SIG-M5 (cell line): Measurements from ENCODE around the gene ATE1.
"Not testable (repeated sequence)": the region's sequence is repeated elsewhere in the genome, so short reads cannot be mapped to it uniquely, and the experiment has no call there.

Experiments
- DNase-seq: peaks from one replicate; lab custom pipeline; 2025; lab: John Stamatoyannopoulos, UW

The ATE1 gene

GRCh38 chr10:121927841-121928527 is at the start of gene ATE1:
TSS of gene ATE1 (minus strand) at chr10:121928031. CDS start at chr10:121927949, 82 bp downstream.
- DNase-seq: peak; percentile 47

- DNase-seq: no peak
Observed at GRCh38 chr10:121976607-121977006, 48.8 kb upstream of the ATE1 start.

DNA sequence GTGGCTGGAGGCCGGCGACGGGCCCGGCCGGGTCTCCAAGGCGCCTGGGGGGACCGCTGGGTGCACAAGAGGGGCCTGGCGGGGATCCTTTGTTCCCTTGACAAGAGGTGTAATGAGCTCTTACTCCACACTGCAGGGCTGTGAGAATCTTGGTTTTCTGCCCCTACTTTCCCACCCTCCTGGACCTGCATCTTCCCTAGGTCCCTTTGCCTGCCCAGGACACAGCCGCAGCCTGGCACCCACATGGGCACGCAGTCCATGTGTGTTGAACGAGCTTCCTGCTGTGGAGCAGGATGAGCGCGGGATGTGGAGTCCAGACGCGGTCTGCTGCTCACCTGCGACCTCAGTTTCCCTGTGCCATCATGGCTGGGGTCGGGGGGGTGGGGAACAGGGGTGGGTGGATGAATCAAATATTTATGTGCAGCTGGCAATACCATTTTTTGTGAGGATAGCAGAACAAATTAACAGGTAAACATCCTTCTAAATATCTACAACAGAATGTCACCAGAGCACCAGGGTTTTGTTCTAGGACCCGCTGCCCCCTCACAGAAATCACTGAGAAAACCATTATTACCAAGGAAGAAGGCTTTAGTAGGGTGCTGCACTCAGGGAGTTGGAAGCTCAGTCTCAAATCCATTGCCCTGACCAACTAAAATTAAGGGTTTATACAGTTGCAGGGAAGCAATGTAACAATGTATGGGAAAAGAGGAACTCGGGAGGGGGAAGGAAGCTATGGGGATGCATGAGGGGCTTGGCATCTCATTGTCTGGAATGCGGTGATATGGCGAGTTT is 47.7 kb upstream of the ATE1 start:
- no peak for DNase-seq

DNA sequence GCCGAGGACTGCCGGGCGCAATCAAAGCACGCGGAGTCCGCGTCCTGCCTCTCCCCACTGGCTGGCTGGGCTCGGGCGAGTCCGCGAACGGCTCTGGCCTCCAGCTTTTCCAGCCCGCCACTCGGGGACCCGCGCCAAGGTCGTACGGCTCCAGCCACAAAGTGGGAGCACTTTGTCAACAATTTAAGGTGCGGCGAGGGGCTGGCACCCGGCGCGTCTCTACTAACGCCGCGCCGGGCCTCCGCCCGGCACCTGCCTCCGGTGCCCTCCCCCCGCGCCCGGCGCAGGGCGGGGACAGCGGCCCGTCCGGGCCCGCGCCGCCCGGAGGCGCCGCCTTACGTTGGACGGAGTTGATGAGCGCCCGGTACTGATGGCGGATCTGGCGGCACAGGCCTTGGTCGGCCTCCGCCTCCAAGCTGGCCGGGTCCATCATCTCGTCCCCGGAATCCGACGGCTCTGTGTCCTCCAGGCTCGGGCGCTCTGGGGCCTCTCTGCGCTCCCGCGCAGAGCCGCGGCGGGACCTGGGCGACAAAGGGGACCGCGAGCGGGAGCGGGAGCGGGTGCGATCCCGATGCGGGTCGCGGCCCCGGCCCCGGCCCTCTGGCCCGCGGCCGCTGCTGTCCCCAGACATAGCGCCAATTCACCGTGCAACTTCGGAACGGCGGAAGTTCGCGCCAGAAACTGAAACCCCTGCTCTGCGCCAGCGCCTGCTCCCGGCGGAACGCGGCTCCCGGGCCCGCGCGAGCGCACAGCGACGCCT is 46.9 kb upstream of the ATE1 start, which contains the start of gene NSMCE4A:
NSMCE4A (minus strand) TSS at position 683 of the 760 bp plus-strand sequence; CDS start at position 631, 52 bp downstream.
- no peak for DNase-seq

DNA sequence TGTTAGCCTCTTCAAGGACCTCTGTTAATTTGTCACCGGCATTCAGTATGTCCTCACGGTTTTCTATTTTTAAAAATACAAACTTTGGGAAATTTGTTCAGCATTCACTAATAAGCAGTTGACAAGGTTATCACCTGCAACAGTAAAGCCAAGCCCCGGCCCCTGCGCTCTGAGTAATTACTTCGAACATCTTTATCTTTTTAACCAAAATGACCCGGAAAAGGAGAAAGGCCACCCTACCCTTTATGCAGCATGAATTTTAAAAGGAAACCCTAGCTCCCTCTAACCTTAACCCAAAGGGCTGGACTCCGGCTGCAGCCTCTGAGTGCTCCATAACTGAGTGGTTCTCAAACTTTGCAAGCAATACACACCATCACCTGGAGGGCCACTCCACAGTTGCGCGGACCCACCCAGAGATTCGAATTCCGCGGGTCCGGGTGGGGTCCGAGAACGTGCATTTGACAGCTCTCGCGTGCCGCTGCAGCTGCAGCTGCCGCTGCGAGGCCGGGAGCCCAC is 46.2 kb upstream of the ATE1 start:
- no peak for DNase-seq

DNA sequence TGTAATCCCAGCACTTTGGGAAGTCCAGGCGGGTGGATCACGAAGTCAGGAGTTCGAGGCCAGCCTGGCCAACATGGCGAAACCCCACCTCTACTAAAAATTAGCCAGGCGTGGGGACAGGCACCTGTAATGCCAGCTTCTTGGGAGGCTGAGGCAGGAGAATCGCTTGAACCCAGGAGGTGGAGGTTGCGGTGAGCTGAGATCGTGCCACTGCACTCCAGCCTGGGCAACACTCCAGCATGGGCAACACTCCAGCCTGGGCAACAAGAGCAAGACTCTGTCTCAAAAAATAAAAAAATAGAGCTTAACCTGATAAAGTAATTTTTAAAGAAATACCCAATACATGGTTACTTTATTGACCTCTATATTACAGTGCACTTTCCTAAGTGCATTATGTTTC is 41.3 kb upstream of the ATE1 start:
- not testable (repeated sequence) for DNase-seq

DNA sequence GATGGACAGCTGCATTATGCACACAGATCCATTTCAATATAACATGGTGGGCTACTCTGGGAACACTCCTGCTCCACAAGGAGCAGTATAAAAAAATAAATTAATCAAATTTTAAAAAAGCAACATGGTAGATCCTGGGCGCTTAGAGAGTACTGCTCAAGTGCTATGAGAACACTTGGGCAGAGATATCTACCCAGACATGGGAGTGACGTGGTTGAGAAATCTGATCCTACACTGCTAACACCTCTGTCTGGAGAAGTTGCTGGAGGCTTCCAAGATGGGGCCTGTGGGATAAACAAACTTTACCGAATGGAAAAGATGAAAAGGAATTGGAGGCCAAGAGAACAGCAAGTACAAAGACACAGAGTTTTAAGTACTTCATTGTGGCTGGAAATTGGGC is 38.2 kb upstream of the ATE1 start:
- no peak for DNase-seq

- DNase-seq: no peak
Observed at GRCh38 chr10:121961456-121961855, 33.6 kb upstream of the ATE1 start.

DNA sequence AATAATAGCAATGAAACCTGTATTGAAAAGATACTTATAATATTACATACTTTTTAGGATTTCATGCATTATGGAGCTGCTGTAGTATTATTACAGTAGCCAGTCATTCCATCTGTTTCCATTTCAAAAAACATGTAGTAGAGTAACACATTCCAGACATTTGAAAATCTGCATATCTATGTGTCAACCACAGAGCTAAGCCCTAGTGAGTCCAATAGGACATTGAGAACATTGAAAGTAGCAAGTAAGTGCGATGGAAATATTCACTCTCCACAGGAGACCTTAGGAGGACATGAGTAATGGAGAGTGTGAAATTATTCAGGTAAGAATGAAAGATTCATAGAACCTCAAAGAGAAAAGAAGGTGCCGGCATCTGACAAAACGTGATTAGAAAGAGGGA is 31.8 kb upstream of the ATE1 start:
- DNase-seq: no peak

DNA sequence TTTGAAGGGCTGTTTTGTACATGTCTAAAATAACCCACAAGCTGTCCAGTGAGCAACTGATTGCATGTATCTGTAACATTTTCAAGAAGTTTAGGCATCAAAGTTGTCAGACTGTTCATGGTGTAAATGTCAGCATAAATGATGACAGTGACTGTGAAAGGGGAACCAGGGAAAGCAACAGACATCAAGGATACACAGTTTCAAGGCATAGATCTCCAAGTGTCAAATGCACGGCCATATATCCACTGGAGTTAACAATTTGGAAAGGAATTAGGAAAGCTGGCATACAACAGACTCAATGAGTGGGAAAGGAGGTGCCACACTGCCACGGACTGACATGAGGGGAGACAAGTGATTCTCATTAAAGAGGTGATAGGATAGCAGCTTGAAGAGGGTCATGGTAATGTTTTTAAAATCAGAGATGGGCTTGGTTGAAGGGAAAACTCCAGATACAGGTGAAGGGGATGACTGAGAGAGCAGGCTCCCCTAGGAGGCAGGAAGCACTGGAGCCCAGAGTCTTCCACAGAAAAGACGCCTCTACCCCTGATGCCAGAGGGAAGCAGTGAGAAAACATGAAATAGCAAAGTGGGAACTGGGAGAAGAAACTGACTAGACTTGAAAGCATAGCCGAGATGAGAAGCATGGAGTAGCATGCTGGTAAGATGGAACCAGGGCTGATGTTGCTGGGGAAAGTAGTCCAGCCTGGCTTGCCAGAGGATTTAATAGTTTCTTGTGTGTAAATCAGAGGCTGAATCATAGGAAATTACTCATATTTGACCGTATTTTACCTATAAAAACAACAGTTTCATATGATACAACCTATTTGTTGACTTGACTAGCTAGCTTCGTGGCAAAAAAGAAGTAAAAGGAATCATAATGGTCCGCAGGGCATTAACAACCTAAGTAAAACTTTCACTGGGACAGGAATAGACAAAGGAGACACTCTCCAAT is 28.6 kb upstream of the ATE1 start:
- no peak for DNase-seq

DNA sequence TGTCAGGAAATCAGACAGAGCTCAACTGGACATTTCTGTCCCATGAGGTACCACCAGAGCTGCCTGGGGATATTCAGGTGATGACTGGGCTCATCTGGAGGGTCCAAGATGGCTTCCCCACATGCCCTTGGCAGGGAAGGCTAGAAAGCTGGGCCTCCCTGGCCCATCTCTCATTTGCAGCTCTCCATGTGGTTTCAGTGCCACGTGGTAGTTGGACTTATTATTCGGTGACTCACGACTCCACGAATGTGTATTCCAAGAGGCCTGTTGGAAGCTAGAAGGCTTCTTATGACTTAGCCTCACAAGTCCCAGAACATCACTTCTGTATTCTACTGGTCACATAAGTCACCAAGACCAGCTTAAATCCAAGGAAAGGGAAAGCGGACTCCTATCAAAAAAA is 24.4 kb upstream of the ATE1 start:
- DNase-seq: no peak

DNA sequence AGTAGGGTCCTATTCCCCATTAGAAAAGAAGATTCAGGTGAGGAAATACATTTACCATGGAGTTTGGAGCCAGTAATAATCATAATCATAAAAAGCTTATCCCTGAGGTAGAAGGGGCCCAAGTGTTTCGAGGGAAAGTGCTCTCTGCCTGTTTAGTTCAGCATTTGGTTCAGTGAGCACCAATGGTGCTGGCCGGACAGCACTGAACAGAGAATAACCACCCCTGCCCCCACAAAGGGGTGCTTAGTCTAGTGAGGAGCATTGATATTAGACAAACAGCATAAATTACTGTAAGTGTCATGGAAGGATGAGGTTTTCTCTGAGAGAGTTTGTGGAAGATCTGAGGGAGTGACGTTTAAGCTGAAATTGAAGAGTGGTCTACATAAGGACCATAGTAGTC is 21.6 kb upstream of the ATE1 start:
- no peak for DNase-seq

DNA sequence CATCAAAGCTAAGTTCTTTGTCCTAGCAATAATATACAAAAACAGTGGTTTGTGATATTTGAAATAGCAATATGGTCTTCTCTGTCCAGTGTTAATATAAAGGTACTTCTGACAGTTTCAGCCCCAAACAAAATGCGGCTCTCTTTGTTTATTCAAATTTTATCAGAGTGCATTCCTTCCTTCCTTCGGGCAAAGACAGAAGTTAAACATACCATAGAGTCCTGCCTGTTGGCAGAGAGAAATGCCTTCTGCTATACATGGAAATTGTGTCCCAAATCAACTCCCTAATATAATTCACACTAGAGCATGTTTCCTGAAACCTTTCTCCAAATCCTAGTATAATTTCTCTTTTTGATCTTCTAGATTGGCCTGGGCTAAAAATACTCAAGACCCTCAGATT is 21.2 kb upstream of the ATE1 start:
- DNase-seq: no peak

- DNase-seq: no peak
Observed at GRCh38 chr10:121947343-121948330, 19.8 kb upstream of the ATE1 start.

DNA sequence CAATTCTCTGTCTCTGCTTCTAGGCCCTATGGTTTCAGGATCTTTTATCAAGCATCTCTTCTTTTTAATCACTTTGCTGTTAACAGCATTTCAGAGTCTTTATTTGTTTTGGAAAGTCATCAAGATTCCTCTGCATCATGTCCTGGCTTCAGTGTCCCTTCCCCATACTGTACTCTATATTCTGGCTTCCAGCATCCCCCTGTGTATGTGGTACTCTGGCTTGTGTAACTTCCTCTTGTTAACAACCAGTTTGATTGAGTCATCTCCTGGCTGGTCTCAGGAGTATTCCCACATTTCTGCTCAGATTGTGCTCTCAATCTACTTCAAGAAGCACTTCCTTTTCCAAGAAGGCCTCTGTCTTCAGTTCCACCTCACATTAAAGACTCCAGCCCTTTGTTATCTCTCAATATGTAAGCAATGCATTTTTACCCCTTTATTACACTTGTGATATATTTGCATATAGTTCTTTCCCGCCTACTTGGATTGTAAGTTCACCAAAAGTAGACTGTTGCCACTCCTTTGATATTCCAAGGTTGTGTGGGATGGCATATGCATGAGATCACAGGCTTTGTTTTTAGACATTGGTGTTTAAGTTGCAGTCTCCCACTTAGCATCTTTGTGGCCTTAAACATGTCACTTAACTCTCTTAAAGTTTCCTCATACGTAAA is 15.1 kb upstream of the ATE1 start:
- DNase-seq: peak; percentile 12

DNA sequence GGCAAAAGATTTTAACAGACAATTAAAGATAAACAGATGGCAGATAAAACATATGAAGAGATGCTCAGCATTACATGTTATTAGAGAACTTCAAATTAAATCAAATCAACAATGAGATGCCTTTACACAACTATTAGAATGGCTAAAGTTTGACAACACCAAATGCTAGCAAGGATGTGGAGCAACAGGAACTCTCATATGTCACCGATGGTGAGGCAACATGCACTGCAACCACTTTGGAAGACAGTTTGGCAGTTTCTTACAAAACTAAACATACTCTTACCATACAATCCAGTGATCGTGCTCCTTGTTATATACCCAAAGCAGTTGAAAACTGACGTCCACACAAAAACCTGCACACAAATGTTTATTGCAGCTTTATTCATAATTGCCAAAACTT is 13.7 kb upstream of the ATE1 start:
- DNase-seq: no peak

GRCh38 chr10:121936295-121936694 is 8.5 kb upstream of the ATE1 start:
- no peak for DNase-seq

DNA sequence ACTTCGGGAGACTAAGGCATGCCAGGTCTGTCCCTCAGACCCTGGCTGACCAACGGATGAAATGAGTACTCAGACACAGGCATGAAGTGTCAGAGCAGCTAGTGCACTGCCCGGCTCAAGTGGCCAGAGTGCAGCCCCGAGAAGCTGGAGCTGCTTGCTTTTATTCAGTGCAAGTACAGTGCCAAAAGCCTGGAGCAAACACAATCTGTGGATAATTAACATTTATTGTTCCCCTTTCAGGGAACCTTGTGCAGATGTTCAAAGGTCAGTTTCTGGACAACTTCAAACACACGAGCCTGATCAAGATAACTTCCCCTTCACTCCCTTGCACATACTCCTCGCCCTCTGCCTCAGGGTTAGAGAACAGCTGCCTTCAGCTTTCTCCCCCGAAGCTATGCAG is 7.9 kb upstream of the ATE1 start:
- no peak for DNase-seq

- not testable (repeated sequence) for DNase-seq
Observed at GRCh38 chr10:121930268-121931085, 2.6 kb upstream of the ATE1 start.
